ENCODE data around the gene TENM4.

The TENM4 gene

DNA sequence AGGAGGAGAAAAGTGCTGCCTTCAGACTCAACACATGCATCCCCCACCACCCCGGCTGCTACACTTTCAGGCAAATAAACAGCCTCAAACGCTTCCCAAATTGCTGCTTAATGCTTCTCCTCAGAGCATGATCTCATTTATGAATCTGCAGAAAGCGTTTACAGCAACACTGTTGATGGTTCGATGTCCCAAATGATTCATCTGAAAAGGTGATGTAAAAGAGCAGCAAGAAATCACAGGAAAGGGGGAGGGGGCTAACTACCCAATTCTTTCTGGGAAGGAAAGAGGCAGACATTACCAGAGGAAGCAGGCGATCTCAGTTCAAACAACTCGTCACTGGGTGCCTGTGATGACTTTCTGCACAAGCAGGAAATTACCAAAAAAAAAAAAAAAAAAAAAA lies 119.6 kb downstream of the TENM4 start:
- no peak for DNase-seq (ENCODE audit: low spot score)
- H2BK120ac ChIP-seq (ENCODE audit: low read depth, low read length) = no peak overlapping the region
- H3K4ac ChIP-seq (ENCODE audit: low read length) = no peak overlapping the region
- H3K9me3 ChIP-seq (replicated peaks in 1 of 2; ENCODE audit: control insufficient read depth in 2 of 2, insufficient read depth in 1 of 2, low read depth in 1 of 2, low read length in 2 of 2) = no peaks in the 10 kb centered on the region
- H3K23ac ChIP-seq (ENCODE audit: low read depth, low read length, poor library complexity) = no peak overlapping the region
- H4K8ac ChIP-seq (ENCODE audit: low read depth, low read length) = no peak overlapping the region
- H3K4me2 ChIP-seq (ENCODE audit: insufficient read depth, low read length, poor library complexity, severe bottlenecking) = no peak overlapping the region
- H3K4me3 ChIP-seq (ENCODE audit: low read length in 2 of 2) = no peak overlapping the region
- no peak overlapping the region for H2AK5ac ChIP-seq (ENCODE audit: low read depth, low read length)
- no peaks in the 10 kb centered on the region for H3K27me3 ChIP-seq (ENCODE audit: control insufficient read depth in 3 of 3, insufficient read depth in 3 of 3, low read depth in 1 of 3, low read length in 3 of 3)
- H3K9ac ChIP-seq (ENCODE audit: low read depth, low read length, poor library complexity) = no peak overlapping the region
- no peak overlapping the region for H2AFZ ChIP-seq (ENCODE audit: low read length)
- H3K79me1 ChIP-seq (ENCODE audit: low read depth, low read length) = no peaks in the 10 kb centered on the region
- H3K18ac ChIP-seq (ENCODE audit: low read length) = no peak overlapping the region
- WGBS, 2 donors (ENCODE audit: extremely low coverage in 2 of 2, insufficient read length in 2 of 2, insufficient replicate concordance in 1 of 2) = no CpG with 5 or more reads among the region's 6 CpGs
- H2BK15ac ChIP-seq (ENCODE audit: low read length) = no peak overlapping the region
- no peaks in the 10 kb centered on the region for H3K36me3 ChIP-seq (replicated peaks in 1 of 2; ENCODE audit: control insufficient read depth in 2 of 2, insufficient read depth in 2 of 2, low read length in 2 of 2)
- no peak overlapping the region for H3K27ac ChIP-seq (replicated peaks; ENCODE audit: low read length)
- no peak overlapping the region for H4K91ac ChIP-seq (ENCODE audit: low read depth, low read length, poor library complexity)
- no peak overlapping the region for H3K14ac ChIP-seq (ENCODE audit: low read length)
- no peak overlapping the region for H2BK5ac ChIP-seq (ENCODE audit: low read length)
- H2BK12ac ChIP-seq (ENCODE audit: low read length) = no peak overlapping the region
- H3K4me1 ChIP-seq (ENCODE audit: control insufficient read depth in 2 of 2, insufficient read depth in 1 of 2, low read depth in 1 of 2, low read length in 2 of 2) = no peaks in the 10 kb centered on the region

DNA sequence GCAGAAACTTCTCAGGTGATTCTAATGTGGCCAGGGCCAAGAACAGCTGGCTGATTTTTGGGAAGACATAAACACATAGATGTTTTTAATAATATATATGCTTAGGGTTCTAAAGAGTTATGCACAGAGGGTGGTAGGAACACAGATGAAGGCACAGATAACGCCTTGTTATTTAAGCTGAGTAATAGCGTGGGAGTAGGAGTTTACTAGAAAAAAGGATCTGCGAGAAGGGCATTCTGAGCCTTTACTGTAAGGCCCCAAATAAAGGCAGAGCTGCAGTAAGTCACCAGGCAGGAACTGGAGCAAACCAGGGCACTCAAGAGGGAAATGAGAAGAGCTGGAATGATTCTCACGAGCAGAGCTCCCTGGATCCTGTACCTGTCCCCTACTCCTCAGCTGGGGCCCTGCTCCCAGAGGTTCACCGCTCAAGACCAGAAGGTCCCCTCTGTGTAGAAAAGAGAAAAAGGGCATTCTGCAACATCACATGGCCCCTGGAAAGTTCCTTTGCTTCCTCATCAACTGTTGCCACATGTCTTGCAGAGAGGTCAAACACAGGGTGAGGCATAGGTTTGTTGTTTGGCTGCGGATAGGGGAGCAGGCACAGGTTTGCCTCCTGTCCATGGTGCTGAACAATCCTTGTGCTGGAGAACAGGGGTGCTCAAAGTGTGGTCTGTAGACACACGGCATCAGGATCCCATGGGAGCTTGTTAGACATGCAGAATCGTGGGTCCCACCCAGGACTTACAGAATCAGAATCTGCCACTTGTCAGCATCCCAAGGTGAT lies 125.7 kb downstream of the TENM4 start:
- H3K9ac ChIP-seq (ENCODE audit: low read depth, low read length, poor library complexity) = no peak overlapping the region
- WGBS, 2 donors (ENCODE audit: extremely low coverage in 2 of 2, insufficient read length in 2 of 2, insufficient replicate concordance in 1 of 2) = no CpG with 5 or more reads among the region's 8 CpGs
- H3K9me3 ChIP-seq (replicated peaks in 1 of 2; ENCODE audit: control insufficient read depth in 2 of 2, insufficient read depth in 1 of 2, low read depth in 1 of 2, low read length in 2 of 2) = no peaks in the 10 kb centered on the region
- no peak overlapping the region for H2AFZ ChIP-seq (ENCODE audit: low read length)
- no peak overlapping the region for H3K4me3 ChIP-seq (ENCODE audit: low read length in 2 of 2)
- H3K27me3 ChIP-seq (ENCODE audit: control insufficient read depth in 3 of 3, insufficient read depth in 3 of 3, low read depth in 1 of 3, low read length in 3 of 3) = no peaks in the 10 kb centered on the region
- H3K4me2 ChIP-seq (ENCODE audit: insufficient read depth, low read length, poor library complexity, severe bottlenecking) = no peak overlapping the region
- no peaks in the 10 kb centered on the region for H3K36me3 ChIP-seq (replicated peaks in 1 of 2; ENCODE audit: control insufficient read depth in 2 of 2, insufficient read depth in 2 of 2, low read length in 2 of 2)
- peaks cover 5 to 7% of the 10 kb centered on the region in 2 donors for H3K4me1 ChIP-seq (ENCODE audit: control insufficient read depth in 2 of 2, insufficient read depth in 1 of 2, low read depth in 1 of 2, low read length in 2 of 2)
- H2BK120ac ChIP-seq (ENCODE audit: low read depth, low read length) = no peak overlapping the region
- H4K8ac ChIP-seq (ENCODE audit: low read depth, low read length) = no peak overlapping the region
- no peak overlapping the region for H2BK5ac ChIP-seq (ENCODE audit: low read length)
- no peak overlapping the region for H2BK12ac ChIP-seq (ENCODE audit: low read length)
- no peak overlapping the region for H3K18ac ChIP-seq (ENCODE audit: low read length)
- DNase-seq (ENCODE audit: low spot score) = peak; percentile 37
- H3K23ac ChIP-seq (ENCODE audit: low read depth, low read length, poor library complexity) = no peak overlapping the region
- H2BK15ac ChIP-seq (ENCODE audit: low read length) = no peak overlapping the region
- no peaks in the 10 kb centered on the region for H3K79me1 ChIP-seq (ENCODE audit: low read depth, low read length)
- no peak overlapping the region for H3K14ac ChIP-seq (ENCODE audit: low read length)
- no peak overlapping the region for H4K91ac ChIP-seq (ENCODE audit: low read depth, low read length, poor library complexity)
- H3K4ac ChIP-seq (ENCODE audit: low read length) = no peak overlapping the region
- no peak overlapping the region for H3K27ac ChIP-seq (replicated peaks; ENCODE audit: low read length)
- no peak overlapping the region for H2AK5ac ChIP-seq (ENCODE audit: low read depth, low read length)

DNA sequence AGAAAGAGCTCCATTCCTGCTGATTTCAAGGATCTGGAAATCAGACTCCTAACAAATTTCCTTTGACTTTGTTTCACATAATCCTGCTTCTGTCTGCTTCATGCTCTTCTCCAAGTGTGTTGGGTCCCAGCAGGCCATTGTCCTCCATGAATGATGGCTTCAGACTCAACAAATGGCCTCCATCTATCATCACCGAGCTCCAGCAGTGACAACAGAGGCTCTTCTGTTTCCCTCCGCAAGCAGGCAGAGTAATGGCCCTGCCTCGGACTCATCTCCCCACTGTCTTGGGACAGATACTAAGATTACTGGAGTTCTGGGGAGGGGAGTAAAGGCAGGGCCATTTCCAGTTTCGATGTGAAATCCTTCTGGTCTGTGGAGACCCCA lies 127.3 kb downstream of the TENM4 start:
- no peaks in the 10 kb centered on the region for H3K79me1 ChIP-seq (ENCODE audit: low read depth, low read length)
- no peak overlapping the region for H3K23ac ChIP-seq (ENCODE audit: low read depth, low read length, poor library complexity)
- H4K8ac ChIP-seq (ENCODE audit: low read depth, low read length) = no peak overlapping the region
- H3K18ac ChIP-seq (ENCODE audit: low read length) = no peak overlapping the region
- H3K9me3 ChIP-seq (replicated peaks in 1 of 2; ENCODE audit: control insufficient read depth in 2 of 2, insufficient read depth in 1 of 2, low read depth in 1 of 2, low read length in 2 of 2) = peaks cover 0 to 1% of the 10 kb centered on the region in 2 donors
- H4K91ac ChIP-seq (ENCODE audit: low read depth, low read length, poor library complexity) = no peak overlapping the region
- no peak overlapping the region for H3K9ac ChIP-seq (ENCODE audit: low read depth, low read length, poor library complexity)
- no peak overlapping the region for H2BK120ac ChIP-seq (ENCODE audit: low read depth, low read length)
- no peak overlapping the region for H3K14ac ChIP-seq (ENCODE audit: low read length)
- no peak overlapping the region for H2AK5ac ChIP-seq (ENCODE audit: low read depth, low read length)
- no peak overlapping the region for H2BK5ac ChIP-seq (ENCODE audit: low read length)
- no peak overlapping the region for H3K4me3 ChIP-seq (ENCODE audit: low read length in 2 of 2)
- H2AFZ ChIP-seq (ENCODE audit: low read length) = no peak overlapping the region
- no peak overlapping the region for H3K27ac ChIP-seq (replicated peaks; ENCODE audit: low read length)
- H2BK12ac ChIP-seq (ENCODE audit: low read length) = no peak overlapping the region
- peaks cover 5 to 7% of the 10 kb centered on the region in 2 donors for H3K4me1 ChIP-seq (ENCODE audit: control insufficient read depth in 2 of 2, insufficient read depth in 1 of 2, low read depth in 1 of 2, low read length in 2 of 2)
- no peak overlapping the region for H3K4me2 ChIP-seq (ENCODE audit: insufficient read depth, low read length, poor library complexity, severe bottlenecking)
- DNase-seq (ENCODE audit: low spot score) = no peak
- no peaks in the 10 kb centered on the region for H3K36me3 ChIP-seq (replicated peaks in 1 of 2; ENCODE audit: control insufficient read depth in 2 of 2, insufficient read depth in 2 of 2, low read length in 2 of 2)
- WGBS, 2 donors (ENCODE audit: extremely low coverage in 2 of 2, insufficient read length in 2 of 2, insufficient replicate concordance in 1 of 2) = no CpG with 5 or more reads among the region's 4 CpGs
- no peak overlapping the region for H3K4ac ChIP-seq (ENCODE audit: low read length)
- no peak overlapping the region for H2BK15ac ChIP-seq (ENCODE audit: low read length)
- no peaks in the 10 kb centered on the region for H3K27me3 ChIP-seq (ENCODE audit: control insufficient read depth in 3 of 3, insufficient read depth in 3 of 3, low read depth in 1 of 3, low read length in 3 of 3)

DNA sequence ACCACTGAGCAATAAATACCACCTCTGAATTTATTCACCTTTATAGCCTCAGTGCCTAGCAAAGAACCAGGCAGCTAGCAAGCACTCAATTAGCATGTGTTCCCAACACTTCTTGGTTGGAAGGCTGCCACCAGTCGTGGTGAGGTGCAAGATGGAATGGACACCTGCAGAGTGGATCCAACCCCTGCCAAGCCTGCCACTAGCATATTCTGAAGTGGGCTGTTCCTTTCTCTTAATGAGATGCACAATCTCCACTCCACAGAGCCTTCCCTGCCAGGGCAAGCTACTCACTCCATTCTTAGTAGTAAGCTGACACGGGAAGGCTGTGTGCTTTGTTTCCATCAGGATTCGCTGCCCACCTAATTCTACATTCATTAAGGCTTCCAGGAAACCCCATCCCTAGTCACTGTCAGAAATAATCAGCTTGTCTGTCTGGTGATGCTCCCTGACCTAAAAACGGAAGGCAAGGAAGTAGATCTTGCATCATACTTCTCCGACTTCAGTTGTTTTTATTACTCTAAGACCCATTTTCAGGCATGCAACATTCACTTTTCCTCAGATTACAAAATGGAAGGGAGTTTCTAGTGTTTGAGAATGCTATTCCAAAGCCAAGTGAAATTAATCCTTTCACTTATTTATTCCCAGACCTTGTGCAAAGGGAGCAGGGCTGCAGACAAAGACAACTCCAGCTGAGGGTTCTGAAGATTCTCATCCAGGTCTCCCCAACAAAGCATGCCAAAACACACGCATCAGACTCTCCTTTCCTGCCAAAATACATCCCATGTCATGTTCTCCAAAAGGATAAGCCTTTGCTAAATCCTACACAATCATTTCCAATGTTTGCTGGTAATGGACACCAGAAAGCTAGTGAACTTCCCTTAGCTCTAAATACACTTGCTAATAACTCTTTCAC lies 128.0 kb downstream of the TENM4 start:
- H4K91ac ChIP-seq (ENCODE audit: low read depth, low read length, poor library complexity) = no peak overlapping the region
- H3K4me1 ChIP-seq (ENCODE audit: control insufficient read depth in 2 of 2, insufficient read depth in 1 of 2, low read depth in 1 of 2, low read length in 2 of 2) = peaks cover 5 to 7% of the 10 kb centered on the region in 2 donors
- H3K18ac ChIP-seq (ENCODE audit: low read length) = no peak overlapping the region
- no peak overlapping the region for H3K9ac ChIP-seq (ENCODE audit: low read depth, low read length, poor library complexity)
- no peak overlapping the region for H3K14ac ChIP-seq (ENCODE audit: low read length)
- no peaks in the 10 kb centered on the region for H3K27me3 ChIP-seq (ENCODE audit: control insufficient read depth in 3 of 3, insufficient read depth in 3 of 3, low read depth in 1 of 3, low read length in 3 of 3)
- peaks cover 0 to 1% of the 10 kb centered on the region in 2 donors for H3K9me3 ChIP-seq (replicated peaks in 1 of 2; ENCODE audit: control insufficient read depth in 2 of 2, insufficient read depth in 1 of 2, low read depth in 1 of 2, low read length in 2 of 2)
- H2BK5ac ChIP-seq (ENCODE audit: low read length) = no peak overlapping the region
- H3K4me2 ChIP-seq (ENCODE audit: insufficient read depth, low read length, poor library complexity, severe bottlenecking) = no peak overlapping the region
- no peak overlapping the region for H4K8ac ChIP-seq (ENCODE audit: low read depth, low read length)
- H3K79me1 ChIP-seq (ENCODE audit: low read depth, low read length) = no peaks in the 10 kb centered on the region
- no peak overlapping the region for H3K4me3 ChIP-seq (ENCODE audit: low read length in 2 of 2)
- H2BK12ac ChIP-seq (ENCODE audit: low read length) = no peak overlapping the region
- H3K23ac ChIP-seq (ENCODE audit: low read depth, low read length, poor library complexity) = no peak overlapping the region
- H3K4ac ChIP-seq (ENCODE audit: low read length) = no peak overlapping the region
- no peak overlapping the region for H3K27ac ChIP-seq (replicated peaks; ENCODE audit: low read length)
- H2AFZ ChIP-seq (ENCODE audit: low read length) = no peak overlapping the region
- no peak overlapping the region for H2AK5ac ChIP-seq (ENCODE audit: low read depth, low read length)
- no peak overlapping the region for H2BK120ac ChIP-seq (ENCODE audit: low read depth, low read length)
- no peaks in the 10 kb centered on the region for H3K36me3 ChIP-seq (replicated peaks in 1 of 2; ENCODE audit: control insufficient read depth in 2 of 2, insufficient read depth in 2 of 2, low read length in 2 of 2)
- DNase-seq (ENCODE audit: low spot score) = no peak
- WGBS, 2 donors (ENCODE audit: extremely low coverage in 2 of 2, insufficient read length in 2 of 2, insufficient replicate concordance in 1 of 2) = no CpG with 5 or more reads among the region's 6 CpGs
- H2BK15ac ChIP-seq (ENCODE audit: low read length) = no peak overlapping the region
